Stimulated activated CD8-positive, alpha-beta memory T cell treated with anti-CD3 and anti-CD28 coated beads, Interleukin-12 subunit alpha, Interleukin-12 subunit beta, amount 100 ng/mL, for 24 hours (primary cell): ENCODE data around the gene CBX1.
A peak's percentile ranks its signal among the peaks of the same experiment; 100 is the strongest.

Experiments used
- DNase-seq: peaks from one replicate; pipeline ENCODE4 v3.0.0-alpha.2; 2020; ENCODE audit errors: extremely low read depth

The CBX1 gene

DNA sequence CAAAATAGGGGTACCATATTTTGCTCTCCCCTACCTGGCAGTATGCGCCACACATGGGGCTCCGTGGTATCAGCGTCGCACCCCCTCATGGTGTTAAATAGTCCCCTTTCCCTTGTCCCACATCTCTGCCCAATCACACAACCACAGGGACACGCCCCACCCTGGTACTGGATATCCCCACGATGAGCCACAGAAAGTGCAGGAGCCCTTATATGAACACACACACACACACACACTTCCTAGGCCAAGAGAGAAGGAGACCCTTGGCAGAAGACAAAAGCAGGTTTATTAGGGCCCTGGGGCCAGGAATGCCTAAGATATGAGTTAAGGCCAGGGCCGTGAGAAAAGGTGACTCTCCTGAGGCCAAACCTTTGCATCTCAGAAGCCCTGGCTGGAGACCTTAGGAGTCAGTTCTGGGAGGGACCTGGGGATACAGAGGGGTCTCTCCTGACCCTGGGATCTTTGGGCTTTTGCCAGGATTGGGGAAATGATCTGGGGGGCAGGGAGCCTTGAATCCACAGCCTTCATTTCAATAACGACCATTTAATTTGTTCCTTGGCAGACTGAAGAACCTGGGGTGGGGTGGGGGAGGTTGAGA is 75.3 kb downstream of the CBX1 start:
- DNase-seq: no peak

DNA sequence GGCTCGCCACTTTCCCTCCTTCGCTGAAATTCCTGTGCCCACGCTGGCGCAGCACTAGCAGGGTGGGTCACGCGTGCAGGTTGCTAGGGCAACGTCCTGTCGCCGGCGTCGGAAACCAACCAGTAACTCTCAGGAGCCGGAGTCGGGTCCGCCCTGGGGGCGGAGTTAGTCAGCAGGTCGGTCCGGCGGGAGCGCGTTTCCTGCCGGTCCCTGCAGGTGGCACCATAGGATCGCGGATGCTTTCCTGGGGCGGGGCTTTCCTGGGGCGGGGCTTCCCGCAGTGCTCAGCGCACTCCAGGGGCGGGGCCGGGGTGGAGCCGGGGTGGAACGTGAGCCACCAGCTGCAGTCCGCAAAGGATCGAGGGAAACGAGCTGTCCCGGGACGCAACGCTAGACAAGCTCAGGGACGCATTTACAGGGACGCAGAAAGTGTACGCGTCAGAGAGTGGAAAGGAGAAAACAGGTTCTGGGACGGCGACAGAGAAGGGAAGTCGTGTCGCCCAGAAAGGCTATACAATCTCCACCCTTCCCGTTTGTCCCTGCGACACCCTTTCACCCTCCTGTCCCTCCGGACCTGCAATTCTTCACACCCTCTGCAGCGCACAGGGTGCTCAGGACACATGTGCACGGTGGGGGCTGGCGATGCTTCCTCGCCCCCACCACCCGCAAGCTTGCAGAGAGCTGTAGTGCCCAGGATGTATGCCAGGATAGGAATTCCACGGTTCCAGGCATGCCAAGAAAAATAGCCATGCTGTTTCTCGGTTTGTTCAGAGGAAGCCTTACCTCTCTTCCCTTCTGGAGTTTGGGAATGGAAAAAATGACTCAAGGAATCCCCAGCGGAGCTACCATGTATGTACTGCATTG is 76.0 kb downstream of the CBX1 start:
- DNase-seq: peak; percentile 94

DNA sequence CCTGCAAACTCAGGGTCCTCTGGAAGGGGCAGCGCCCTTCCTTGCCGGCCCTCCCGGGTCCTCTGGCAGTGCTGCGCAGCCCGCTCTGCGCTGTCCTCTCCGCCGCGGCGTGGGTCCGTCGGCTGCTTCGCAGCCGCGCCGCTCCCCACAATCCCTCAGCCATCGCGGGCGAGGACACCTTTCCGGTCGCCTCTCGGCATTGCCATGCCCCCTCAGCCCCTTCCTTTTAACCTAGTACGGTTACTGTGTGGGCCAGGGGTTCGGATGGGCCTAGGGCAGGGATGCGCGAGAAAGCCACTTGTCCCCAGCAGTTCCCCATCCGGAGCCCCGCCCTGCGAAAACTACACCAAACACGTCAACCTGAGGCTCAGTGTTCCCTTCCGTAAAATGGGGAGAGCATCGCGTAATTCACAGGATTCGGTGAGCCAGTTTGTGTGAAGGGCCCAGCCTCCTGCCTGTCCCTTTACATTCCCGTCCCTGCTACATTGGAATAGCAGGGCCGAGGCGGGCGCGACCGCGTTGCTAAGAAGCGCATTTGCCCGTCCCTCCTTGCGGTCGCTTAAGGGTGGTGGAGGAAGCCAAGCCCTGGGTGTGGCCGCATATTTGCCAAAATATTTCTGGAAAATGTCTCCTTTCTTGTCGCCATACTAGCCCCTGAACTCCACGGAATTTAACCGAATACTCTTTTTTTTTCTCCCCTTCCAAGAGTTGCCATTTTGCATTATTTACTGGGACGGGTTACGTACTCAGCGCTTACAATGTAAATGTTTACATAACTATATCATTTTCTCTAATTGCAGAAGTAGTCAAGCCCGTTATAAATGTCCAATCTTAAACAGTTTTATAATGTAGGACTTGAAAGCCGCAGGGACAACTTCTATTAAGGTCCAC is 76.9 kb downstream of the CBX1 start:
- DNase-seq: no peak

GRCh38 chr17:48023400-48024148 is 77.7 kb downstream of the CBX1 start:
- DNase-seq: no peak

DNA sequence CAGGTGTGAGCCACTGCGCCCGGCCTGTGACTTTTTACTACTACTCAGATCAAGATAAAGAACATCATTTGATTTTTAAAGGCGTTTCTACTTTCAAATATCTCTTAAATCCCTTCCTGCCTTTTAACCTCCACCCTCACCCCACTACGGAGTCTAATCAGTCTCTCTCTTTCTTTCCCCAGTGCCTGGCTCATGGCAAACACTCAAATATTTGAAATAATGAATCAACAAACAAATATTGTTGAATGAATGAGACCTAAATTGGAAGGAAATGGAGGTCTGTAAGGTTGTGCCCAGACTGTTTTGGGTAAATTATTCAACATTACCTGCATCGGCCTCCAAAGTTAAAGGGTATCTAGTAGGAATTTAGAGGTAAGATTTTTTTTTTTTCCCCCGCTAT is 78.4 kb downstream of the CBX1 start:
- DNase-seq: no peak

- DNase-seq: no peak
These were observed 79.3 kb downstream of the CBX1 start for GRCh38 chr17:48021934-48022333.
